ENCODE results near the gene CPEB1.

DNA sequence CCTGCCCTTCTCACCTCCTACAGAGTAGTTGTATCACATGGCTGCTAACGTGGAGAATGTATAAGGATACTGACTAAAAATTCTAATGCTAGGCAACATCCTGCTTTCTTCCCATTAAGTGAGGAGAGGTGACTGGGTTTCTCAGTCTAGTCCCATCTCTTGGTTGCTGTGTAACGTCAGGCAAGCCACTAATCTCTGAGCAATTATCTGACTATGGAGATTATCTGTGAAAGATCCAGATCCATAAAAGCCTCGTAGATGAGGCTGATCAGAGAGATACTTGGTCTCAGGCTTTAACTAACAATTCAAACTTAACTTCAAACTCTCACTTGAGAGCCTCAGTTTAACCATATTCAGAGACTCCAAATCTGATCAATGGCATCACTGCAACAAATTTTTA lies 102.2 kb downstream of the CPEB1 start:
- no peak for TF ChIP-seq PHF8 (CRISPR knock-in tag; IDR thresholded peaks at IDR 0.05)
- no peak for TF ChIP-seq TP53 (CRISPR knock-in tag; conservative IDR thresholded peaks at IDR 0.05)
- TF ChIP-seq POLR2AphosphoS2 (IDR thresholded peaks at IDR 0.05; ENCODE audit: low read depth, low read length), result no peak

Measured in HepG2 (cell line).